Measurements from ENCODE around the gene ICAM1.

Gene ICAM1

DNA sequence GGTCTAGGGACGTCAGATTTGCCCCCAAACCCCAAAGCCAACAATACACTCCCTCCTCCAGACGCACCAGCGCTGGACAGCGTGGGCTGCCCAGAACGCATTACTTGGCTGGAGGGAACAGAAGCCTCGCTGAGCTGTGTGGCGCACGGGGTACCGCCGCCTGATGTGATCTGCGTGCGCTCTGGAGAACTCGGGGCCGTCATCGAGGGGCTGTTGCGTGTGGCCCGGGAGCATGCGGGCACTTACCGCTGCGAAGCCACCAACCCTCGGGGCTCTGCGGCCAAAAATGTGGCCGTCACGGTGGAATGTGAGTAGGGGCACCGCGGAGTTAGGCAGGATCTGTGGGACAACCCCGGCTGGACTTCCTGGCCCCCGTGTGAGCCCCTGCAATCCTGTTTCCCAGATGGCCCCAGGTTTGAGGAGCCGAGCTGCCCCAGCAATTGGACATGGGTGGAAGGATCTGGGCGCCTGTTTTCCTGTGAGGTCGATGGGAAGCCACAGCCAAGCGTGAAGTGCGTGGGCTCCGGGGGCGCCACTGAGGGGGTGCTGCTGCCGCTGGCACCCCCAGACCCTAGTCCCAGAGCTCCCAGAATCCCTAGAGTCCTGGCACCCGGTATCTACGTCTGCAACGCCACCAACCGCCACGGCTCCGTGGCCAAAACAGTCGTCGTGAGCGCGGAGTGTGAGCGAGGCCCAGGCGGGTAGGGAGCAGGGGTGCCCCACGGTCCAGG, 22.9 kb downstream of the ICAM1 start:
- DNase-seq (ENCODE audit: low read depth): no peak

DNA sequence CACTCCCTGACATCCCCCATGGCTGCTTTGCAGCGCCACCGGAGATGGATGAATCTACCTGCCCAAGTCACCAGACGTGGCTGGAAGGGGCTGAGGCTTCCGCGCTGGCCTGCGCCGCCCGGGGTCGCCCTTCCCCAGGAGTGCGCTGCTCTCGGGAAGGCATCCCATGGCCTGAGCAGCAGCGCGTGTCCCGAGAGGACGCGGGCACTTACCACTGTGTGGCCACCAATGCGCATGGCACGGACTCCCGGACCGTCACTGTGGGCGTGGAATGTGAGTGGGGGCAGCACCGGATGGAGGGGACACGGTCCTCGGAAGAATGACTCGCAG, 23.4 kb downstream of the ICAM1 start:
- no peak for DNase-seq (ENCODE audit: low read depth)

DNA sequence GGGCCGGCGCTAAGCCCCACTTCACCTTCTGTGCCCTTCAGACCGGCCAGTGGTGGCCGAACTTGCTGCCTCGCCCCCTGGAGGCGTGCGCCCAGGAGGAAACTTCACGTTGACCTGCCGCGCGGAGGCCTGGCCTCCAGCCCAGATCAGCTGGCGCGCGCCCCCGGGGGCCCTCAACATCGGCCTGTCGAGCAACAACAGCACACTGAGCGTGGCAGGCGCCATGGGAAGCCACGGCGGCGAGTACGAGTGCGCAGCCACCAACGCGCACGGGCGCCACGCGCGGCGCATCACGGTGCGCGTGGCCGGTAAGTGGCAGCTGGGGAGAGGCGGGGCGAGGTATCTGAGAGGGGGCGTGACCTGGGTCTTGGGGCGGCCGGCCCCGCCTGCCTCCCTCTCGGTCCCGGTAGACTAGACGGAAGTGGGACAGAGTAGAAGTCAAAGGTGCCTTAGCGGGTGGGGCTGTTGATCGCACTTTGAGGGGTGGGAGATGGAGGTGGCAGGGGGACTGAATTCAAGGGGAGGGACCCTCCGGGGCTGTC, 24.5 kb downstream of the ICAM1 start:
- DNase-seq (ENCODE audit: low read depth): peak; percentile 15

DNA sequence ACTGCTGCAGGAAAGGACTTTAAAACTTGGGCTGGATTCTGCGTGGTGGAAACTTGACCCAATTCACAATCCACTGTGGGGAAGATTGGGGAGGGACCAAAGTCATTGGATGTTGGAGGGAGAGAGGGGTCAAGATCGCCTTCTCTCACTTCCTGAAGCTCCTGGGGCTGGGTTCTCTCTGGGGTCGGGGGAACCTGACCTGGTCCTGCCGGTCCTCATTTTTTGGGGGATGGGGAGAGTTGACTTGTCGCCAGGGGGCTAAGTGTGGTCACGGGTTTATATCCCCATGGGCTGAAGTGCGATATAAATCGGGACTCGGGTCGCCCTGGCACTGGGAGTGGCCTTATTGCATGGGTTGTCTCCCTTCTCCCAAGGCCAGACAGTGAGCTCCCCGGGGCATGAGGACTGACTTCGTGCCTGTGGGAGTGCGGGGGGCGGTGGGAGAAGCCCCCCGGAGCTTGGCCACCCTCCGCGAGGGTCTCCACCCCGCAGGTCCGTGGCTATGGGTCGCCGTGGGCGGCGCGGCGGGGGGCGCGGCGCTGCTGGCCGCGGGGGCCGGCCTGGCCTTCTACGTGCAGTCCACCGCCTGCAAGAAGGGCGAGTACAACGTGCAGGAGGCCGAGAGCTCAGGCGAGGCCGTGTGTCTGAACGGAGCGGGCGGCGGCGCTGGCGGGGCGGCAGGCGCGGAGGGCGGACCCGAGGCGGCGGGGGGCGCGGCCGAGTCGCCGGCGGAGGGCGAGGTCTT, 25.1 kb downstream of the ICAM1 start:
- DNase-seq (ENCODE audit: low read depth): no peak

DNA sequence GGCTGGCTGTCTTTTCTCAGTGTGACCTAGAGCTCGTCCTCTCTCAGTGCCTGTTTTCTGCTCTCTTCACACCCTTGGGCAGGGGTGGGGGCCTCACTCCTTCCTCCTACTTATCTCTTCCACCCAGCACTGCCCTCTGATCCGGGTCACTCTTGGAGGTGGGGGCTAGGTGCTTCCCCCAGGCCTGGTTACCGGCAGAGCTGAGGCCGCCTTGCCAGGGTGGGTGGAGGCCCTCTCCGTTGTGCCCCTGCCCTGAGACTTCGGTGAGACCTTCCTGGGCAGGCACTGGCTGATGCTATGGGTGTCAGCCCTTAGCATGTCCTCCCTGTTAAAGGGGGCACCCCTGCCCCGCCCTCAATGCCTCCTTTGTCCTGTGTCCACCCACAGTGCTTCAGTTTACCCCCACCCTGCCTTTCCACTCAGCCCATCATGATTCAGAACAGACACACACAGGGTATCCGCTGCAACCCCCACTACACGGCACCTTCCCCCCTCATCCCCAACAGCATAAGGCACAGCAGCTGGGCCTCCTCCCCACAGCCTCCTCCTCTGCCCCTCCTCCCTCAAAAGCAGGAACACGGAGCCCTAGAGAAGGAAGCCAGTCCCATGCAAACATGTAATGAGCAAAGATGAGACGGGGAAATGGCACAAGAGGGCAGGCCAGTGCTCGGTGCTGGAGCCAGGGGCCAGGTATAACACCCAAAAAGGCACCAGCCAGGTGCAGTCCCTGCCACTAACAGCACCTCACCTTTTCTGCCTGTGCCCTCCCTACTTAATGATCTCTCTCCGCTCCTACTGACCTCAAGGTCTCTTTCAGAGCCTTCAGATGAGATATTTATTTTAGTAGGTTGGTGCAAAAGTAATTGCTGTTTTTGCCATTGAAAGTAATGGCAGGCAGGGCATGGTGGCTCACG, 28.9 kb downstream of the ICAM1 start:
- DNase-seq (ENCODE audit: low read depth): no peak

DNA sequence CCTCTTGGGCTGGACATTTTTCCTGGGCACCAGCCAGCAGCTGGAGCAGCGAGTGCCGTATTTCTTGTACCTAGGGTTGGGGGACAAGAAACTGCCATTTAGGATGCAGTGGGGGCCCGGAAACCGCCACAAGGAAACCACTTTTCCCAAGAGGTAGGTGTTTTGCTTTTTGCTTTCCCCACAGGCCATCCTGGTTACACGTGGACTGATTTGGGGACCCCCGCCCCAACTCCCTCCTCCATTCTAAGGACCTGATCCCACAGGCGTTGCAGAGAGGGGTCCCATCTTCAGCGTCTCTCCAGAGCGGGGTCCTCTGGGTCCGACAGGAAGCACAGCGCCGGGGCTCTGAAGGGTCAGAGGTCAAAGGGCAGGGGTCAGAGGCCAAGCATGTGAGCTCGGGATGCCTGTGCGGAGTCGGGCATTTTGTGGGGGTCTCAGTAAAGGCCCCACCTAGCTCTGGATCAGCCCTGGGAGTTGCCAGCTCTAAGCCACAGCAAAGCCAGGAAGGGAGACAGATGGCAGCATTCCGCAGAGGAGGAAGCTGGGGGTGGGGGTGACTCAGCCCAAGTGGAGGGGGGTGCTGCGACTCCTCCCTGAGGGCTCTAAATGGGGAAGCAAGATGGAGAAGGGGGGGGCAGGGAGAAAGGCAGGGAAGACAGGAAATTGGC, 34.4 kb downstream of the ICAM1 start:
- peak; percentile 34 for DNase-seq (ENCODE audit: low read depth)

DNA sequence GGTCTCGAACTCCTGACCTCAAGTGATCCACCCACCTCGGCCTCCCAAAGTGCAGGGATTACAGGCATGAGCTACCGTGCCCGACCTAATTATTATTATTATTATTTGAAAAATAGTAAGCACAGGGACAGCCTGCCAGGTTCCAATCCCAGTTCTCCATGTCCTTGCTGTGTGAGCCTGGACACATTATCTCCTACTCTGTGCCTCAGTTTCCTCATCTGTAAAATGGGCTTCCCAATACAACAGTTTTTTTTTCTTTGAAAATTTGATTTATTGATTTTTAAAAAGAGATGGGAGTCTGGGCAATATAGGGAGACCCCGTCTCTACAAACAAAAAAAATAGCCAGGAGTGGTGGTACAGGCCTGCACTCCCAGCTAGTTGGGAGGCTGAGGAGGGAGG, 35.4 kb downstream of the ICAM1 start:
- DNase-seq (ENCODE audit: low read depth): no peak

DNA sequence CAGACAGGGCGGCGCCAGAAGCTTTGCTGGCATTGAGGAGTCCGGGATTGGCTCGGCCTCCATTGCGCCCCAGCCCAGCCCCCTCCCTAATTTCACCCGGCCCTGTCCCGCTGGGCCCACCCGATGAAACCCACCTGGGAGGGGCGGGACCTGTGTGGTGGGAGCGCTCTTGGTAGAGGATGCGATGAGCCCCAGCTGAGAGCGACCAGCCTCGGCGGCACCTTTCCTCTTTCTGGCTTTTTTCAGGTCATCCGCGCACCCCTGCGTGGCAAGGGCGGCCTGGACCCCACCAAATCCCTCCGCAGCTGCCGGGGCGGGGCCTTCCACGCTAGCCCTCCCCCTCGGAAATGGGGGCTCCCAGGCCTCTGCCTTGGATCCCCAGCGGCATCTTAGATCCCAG, 38.5 kb downstream of the ICAM1 start, which contains the start of gene ZGLP1:
TSS of gene ZGLP1 (minus strand) at position 393 of the 400 bp plus-strand sequence.
- DNase-seq (ENCODE audit: low read depth): no peak

DNA sequence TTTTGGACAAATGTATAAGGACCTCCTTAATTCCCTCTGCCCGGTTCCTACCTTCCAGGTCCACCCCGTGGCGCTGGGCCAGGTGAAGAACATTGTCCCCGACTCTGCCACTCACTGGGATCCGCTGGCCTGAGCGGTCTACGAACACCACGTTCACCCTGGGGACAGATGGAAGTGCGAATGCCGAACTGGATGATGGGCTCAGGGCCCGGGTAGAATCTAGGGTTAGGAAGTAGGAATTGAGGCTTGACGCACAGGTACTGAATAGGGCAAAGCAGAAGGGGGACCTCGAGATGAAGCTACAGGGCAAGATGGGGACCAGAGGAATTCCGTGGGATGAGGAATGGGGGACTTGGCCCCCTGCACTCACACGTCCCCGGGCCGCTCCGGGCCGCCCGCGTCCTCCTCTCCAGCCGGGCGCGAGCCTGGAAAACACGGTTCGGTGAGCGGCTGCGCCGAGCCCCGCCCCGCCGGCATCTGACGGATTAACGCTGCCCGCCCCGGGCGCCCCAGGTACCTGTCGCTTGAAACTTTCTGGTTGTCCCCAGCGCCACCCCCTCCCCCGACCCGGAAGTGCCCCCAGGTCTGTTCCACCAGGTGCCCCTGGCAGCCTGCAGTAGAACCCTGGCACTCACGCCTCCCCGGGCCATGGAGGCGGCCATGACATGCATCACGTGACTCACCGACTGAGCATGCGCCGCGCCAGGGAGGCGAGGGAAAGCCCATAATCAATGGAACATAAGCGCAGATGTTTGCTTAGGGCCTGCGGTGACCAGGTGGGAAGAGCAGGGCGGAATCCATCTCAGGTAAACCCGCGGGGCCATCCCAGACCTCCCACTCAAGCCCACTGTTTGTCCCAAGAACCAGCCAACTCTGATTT, 44.7 kb downstream of the ICAM1 start, which contains the start of gene FDX2:
TSS of gene FDX2 (minus strand) at position 681 of the 880 bp plus-strand sequence. CDS start at position 662, 19 bp downstream.
- DNase-seq (ENCODE audit: low read depth): peak; percentile 48

DNA sequence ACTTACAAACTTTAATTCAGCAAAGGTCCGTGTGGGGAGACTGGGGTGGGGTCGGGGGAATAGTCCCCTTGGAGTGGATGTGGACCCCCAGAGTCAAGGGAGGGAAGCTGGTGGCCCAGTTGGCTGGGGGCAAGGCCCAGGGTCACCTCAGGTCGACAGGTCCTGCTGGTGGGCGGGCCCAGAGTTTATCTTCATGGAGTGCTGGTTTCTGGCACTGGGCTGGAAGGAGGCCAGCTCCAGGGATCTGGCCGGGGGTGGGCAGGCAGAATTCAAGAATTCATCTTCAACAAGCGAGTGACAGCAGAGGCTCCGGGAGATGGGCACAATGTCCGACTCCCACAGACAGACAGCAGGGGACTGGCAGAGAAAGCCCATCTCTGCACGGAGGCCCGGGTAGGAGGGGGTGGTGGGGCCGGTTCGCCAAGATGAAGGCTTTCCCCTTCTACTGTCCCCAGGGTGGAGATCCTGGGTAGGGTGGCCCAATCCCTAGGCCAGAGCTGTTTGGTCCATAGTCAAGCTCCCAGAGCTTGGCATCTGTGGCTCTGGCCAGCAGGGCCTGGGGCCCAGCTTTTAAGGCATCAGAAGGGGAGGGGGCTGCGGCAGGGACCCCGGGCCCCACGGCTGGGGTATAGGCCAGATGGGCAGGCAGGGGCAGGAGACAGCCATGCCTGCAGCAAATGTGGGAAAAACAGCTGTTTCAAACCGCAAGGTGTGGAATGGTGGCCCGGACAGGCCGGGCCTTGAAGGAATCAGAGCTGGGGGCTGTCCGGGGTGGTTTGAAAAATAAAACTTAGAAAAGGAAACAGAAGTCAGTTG, 45.5 kb downstream of the ICAM1 start:
- DNase-seq (ENCODE audit: low read depth): no peak

DNA sequence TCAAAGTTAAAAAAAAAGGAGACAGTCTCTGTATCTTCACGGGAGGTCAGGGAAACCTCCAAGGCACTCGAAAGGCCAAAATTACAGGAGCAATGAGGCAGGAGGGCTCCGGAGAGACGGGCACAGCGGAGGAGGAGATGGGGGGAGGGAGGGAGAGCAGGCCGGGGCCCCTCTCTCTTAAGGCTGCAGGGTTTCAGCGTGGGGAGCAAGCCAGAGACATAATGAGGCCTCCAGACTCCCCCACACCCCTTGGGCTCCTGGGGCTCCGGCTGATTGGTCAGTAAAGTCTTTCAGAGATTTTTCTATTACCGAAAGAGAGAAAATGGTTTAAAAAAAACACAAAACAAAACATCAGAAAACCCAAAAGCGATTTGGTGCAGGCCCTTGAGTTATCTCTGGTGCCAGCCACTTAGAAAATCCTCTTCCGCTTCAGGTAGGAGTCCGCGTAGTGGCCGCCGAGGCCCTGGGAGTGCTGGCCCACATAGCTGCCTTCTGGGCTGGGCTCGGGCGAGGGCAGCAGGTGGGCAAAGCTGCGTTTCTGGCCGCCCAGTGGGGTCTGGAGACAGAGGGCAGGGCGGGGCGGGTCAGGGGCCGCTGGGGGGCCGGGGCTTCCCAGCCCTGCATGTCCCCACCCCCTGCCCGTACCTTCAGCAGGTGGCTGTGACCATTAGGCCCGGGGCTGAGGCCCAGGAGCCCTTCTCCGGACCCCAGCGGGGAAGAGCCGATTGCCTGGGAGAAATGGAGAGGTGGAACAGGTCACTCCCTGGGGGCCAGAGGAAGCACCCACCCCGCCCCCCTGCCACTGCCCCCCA, 46.3 kb downstream of the ICAM1 start:
- no peak for DNase-seq (ENCODE audit: low read depth)

DNA sequence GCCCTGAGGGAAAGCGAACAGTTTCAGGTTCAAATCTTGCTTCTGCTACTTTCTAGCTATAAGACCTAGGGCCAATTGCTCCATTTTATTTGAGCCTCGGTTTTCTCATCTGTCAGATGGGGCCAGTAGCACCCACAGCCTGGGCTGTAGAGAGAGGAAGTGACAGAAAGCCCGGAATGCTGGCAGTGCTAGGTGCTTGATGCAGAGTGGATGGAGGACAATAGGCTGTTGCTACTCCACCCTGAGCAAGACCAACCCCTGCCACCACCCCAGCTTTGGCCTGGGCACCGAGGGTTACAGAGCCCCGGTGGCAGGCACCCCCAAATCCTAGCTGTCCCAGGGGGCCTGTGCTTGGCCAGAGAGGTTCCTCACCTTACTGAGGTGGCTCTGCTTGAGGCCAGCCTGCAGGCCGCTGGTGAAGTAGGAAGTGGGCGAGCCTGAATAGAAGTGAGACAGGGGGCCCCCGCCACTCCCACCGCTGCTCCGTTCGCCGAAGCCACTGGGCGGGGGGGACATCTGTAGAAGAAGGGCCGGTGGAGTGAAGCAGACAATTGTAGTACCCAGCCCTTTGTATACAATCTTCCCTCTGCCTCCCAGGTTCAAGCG, 47.0 kb downstream of the ICAM1 start:
- DNase-seq (ENCODE audit: low read depth): no peak

DNA sequence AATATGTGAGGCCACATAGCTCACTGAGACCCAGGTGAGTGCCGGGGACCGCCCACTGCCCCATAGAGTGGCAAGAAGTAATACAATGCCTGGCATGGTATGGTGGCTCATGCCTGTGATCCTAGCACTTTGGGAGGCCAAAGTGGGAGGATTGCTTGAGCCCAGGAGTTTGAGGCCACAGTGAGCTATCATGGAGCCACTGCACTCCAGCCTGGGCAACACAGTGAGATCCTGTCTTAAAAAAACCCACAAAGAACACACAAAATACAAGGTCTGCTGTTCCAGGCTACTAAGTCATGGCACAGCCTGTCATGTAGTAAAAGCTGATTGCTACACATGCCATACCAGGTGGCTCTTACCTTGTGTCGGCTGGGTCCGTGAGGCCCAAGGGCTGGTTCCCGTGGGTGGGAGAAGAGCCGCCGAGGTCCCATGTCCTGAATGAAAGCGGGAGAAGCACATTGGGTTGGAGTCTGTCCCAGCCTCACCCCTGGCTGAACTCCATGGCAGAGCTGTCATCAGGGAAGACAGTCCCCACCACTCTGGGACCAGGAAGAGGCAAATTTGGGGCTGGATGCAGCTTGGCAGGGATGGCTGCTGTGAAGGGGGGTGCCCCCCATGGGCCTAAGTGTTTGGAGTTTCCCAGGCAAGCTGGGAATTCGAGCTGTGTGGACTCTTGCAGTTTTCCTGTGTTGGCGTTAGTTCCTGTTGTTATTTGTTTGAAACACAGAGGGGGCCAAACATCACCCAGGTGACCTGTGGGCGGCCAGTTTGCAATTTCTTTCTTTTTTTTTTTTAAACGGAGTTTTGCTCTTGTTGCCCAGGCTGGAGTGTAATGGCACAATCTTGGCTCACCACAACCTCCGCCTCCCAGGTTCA, 48.1 kb downstream of the ICAM1 start:
- no peak for DNase-seq (ENCODE audit: low read depth)

DNA sequence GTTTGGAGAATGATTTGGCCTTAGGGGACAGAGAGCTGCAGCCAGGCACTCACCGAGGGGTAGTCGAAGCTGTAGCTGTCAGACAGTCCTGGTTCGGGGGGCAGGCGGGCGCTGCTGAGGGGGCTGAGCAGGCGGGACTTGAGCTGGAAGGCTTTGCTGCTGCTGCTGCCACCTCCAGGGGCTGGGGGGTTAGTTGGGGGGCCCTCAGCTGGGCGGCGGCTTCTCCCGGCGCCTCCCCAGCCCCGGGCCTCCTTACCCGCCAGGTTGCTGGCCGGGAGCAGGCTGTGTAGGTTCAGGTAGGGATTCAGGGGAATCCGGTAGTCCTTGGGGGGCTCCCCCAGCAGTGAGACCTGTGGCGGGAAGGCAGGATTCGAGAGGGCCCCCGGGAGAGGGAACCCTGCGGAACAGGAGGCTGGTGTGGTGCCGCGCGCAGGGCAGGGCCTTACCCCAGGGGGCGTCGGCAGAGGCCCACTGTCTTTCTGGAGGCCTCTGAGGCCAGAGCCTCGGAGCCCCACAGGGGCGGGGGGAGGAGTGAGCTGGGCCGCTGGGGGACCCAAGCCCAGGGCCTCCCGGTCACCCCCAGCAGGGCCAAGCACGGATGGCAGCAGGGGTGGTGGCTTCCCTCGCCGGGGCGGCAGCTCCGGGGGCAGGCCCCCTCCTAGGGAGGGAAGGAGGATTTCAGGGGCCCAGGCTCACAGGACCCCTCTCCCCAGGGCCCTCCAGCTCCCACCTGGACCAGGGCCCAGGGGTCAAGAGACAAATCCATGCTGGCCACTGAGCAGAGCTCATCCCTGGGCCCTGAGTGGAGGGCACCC, 49.9 kb downstream of the ICAM1 start:
- no peak for DNase-seq (ENCODE audit: low read depth)

DNA sequence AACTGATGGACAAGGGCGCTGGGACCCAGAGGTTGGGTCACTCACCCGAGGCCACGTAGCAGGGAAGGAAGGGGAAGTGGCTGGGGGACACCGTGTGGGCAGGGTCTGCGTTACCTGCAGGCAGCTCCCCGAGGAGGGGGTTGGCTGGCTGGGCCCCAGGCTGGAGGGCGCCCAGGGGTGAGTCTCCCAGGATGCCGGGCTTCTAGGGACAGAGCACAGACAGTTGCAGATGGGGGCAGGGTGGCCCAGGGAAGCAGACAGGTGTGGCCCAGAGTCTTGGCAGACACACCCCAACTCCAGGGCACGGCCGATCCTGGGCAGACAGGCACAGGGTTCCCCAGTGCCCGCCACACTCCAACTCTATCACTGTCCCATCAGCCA, 50.5 kb downstream of the ICAM1 start:
- DNase-seq (ENCODE audit: low read depth): no peak

Measured in amniotic epithelial cell (primary cell).